Skeletal muscle tissue (tissue), 4 donors: ENCODE results near the gene SLF2. TPM values are rescaled to one million over a fixed set of nuclear protein-coding genes. Genes with fewer than 3 reads are reported as not detected.
A peak's percentile ranks its signal among the peaks of the same experiment; 100 is the strongest.
"Not testable (repeated sequence)": the region's sequence is repeated elsewhere in the genome, so short reads cannot be mapped to it uniquely, and the experiment has no call there.

Experiments
- H3K27ac ChIP-seq: one replicate; pipeline ENCODE4 v1.7.0; 2013; ENCODE audit warnings: mild to moderate bottlenecking, low read depth, low read length, inconsistent platforms
- H3K27me3 ChIP-seq, 3 donors: one replicate each; pipeline ENCODE4 v1.7.0; 2013; ENCODE audit warnings: low read length in 3 of 3; ENCODE audit not compliant: control insufficient read depth in 3 of 3, insufficient read depth in 3 of 3
- H3K36me3 ChIP-seq, 3 donors: one replicate each; pipeline ENCODE4 v1.7.0; 2013; ENCODE audit warnings: low read length in 3 of 3; ENCODE audit not compliant: control insufficient read depth in 3 of 3, insufficient read depth in 3 of 3
- H3K4me1 ChIP-seq, 3 donors: one replicate each; pipeline ENCODE4 v1.7.0; 2013; ENCODE audit warnings: low read length in 3 of 3, mild to moderate bottlenecking in 3 of 3; ENCODE audit not compliant: control insufficient read depth in 3 of 3, insufficient read depth in 3 of 3
- H3K4me3 ChIP-seq, 3 donors: one replicate each; pipeline ENCODE4 v1.7.0; 2013; ENCODE audit warnings: low read length in 3 of 3
- H3K9ac ChIP-seq, 3 donors: one replicate each; pipeline ENCODE4 v1.7.0; 2013; ENCODE audit warnings: low read length in 3 of 3, mild to moderate bottlenecking in 3 of 3, moderate library complexity in 2 of 3, low read depth in 1 of 3
- H3K9me3 ChIP-seq, 3 donors: one replicate each; pipeline ENCODE4 v1.7.0; 2013; ENCODE audit warnings: low read length in 3 of 3; ENCODE audit not compliant: control insufficient read depth in 3 of 3
- total RNA-seq: library from RNA; depleted of rRNA; stranded (reverse); fragments of >200 nt; gene quantifications from one replicate; pipeline ENCODE4 v1.2.3, GENCODE V29; 2014
- donor health status: Osteomylitis.

Gene SLF2
- total RNA-seq, 1 donor from 2014 or later, result 98.6 TPM

GRCh38 chr10:100968062-100968736 is 55.4 kb downstream of the SLF2 start:
- Histone ChIP-seq H3K27me3 (no peaks in the 10 kb centered on the region), H3K4me3 (peak overlapping the region in 2 of 3 donors; percentile 56 to 71), H3K9me3 (no peaks in the 10 kb centered on the region), H3K9ac (peak overlapping the region in 2 of 3 donors; percentile 35 to 45), H3K27ac (no peak overlapping the region), H3K36me3 (peaks cover 3 to 28% (median 18%) of the 10 kb centered on the region in 3 donors), H3K4me1 (peaks cover 6 to 16% (median 15%) of the 10 kb centered on the region in 3 donors)

- no peaks in the 10 kb centered on the region for H3K9me3 ChIP-seq
- peak overlapping the region; percentile 56 to 71 (median 68) for H3K4me3 ChIP-seq
- H3K36me3 ChIP-seq, result peaks cover 3 to 24% (median 18%) of the 10 kb centered on the region in 3 donors
- H3K9ac ChIP-seq, result peak overlapping the region; percentile 35 to 81 (median 45)
- peaks cover 6 to 16% (median 15%) of the 10 kb centered on the region in 3 donors for H3K4me1 ChIP-seq
- no peak overlapping the region for H3K27ac ChIP-seq
- no peaks in the 10 kb centered on the region for H3K27me3 ChIP-seq
Measured at GRCh38 chr10:100968863-100969186, 56.1 kb downstream of the SLF2 start.

- H3K27ac ChIP-seq, result no peak within 1 kb of the TSS
- H3K4me3 ChIP-seq, result peak within 1 kb of the TSS; percentile 56 to 71 (median 71)
- no peaks in the 10 kb centered on the region for H3K9me3 ChIP-seq
- no peaks in the 10 kb centered on the region for H3K27me3 ChIP-seq
- peak within 1 kb of the TSS; percentile 35 to 81 (median 45) for H3K9ac ChIP-seq
- H3K4me1 ChIP-seq, result peaks cover 6 to 16% (median 15%) of the 10 kb centered on the region in 3 donors
- H3K36me3 ChIP-seq, result peaks cover 3 to 17% (median 12%) of the 10 kb centered on the region in 3 donors
Measured at GRCh38 chr10:100969187-100970075, 56.7 kb downstream of the SLF2 start, which contains the start of gene SEMA4G. Gene SEMA4G (plus strand): TSS chr10:100969504. CDS start chr10:100972913, 3,409 bp downstream.

GRCh38 chr10:100970076-100970913 is 57.5 kb downstream of the SLF2 start:
- Histone ChIP-seq H3K4me1 (peaks cover 6 to 16% (median 15%) of the 10 kb centered on the region in 3 donors), H3K9ac (peak overlapping the region in 1 of 3 donors; percentile 79), H3K9me3 (no peaks in the 10 kb centered on the region), H3K4me3 (peak overlapping the region; percentile 54 to 71 (median 56)), H3K36me3 (peaks cover 3 to 16% (median 8%) of the 10 kb centered on the region in 3 donors), H3K27ac (no peak overlapping the region), H3K27me3 (no peaks in the 10 kb centered on the region)

- H3K9me3 ChIP-seq, result no peaks in the 10 kb centered on the region
- H3K4me3 ChIP-seq, result no peak overlapping the region
- no peak overlapping the region for H3K9ac ChIP-seq
- peaks cover 6 to 16% (median 15%) of the 10 kb centered on the region in 3 donors for H3K4me1 ChIP-seq
- H3K27ac ChIP-seq, result no peak overlapping the region
- no peaks in the 10 kb centered on the region for H3K27me3 ChIP-seq
- peaks cover 0 to 7% (median 2%) of the 10 kb centered on the region in 3 donors for H3K36me3 ChIP-seq
Measured at GRCh38 chr10:100970914-100971811, 58.4 kb downstream of the SLF2 start.

GRCh38 chr10:100972115-100972903 is 59.5 kb downstream of the SLF2 start:
- Histone ChIP-seq H3K27me3 (no peaks in the 10 kb centered on the region), H3K4me1 (peaks cover 6 to 16% (median 15%) of the 10 kb centered on the region in 3 donors), H3K9me3 (no peaks in the 10 kb centered on the region), H3K27ac (no peak overlapping the region), H3K9ac (no peak overlapping the region), H3K36me3 (peaks cover 0 to 6% (median 3%) of the 10 kb centered on the region in 3 donors), H3K4me3 (no peak overlapping the region)

GRCh38 chr10:100972904-100973535 is 60.3 kb downstream of the SLF2 start:
- Histone ChIP-seq H3K9me3 (no peaks in the 10 kb centered on the region), H3K27ac (no peak overlapping the region), H3K27me3 (no peaks in the 10 kb centered on the region), H3K4me3 (no peak overlapping the region), H3K36me3 (peaks cover 0 to 13% (median 6%) of the 10 kb centered on the region in 3 donors), H3K4me1 (peaks cover 6 to 16% (median 15%) of the 10 kb centered on the region in 3 donors), H3K9ac (no peak overlapping the region)

- H3K27ac ChIP-seq, H3K4me1 ChIP-seq, H3K4me3 ChIP-seq, H3K9me3 ChIP-seq, H3K9ac ChIP-seq, H3K27me3 ChIP-seq: not testable (repeated sequence)
- peaks cover 12 to 33% (median 27%) of the 10 kb centered on the region in 3 donors for H3K36me3 ChIP-seq
Measured at GRCh38 chr10:100975397-100975796, 62.6 kb downstream of the SLF2 start.
